RKO (cell line): ENCODE data around the gene PEAR1.

Source experiments
- DNase-seq: peaks from one replicate; pipeline ENCODE4 v3.0.0-alpha.2; 2016; ENCODE audit warnings: low spot score

PEAR1 gene

GRCh38 chr1:156893048-156893953 lies at the start of gene PEAR1:
PEAR1 (plus strand) TSS chr1:156893718; CDS start chr1:156903927, 10,209 bp downstream.
- DNase-seq: no peak

- no peak for DNase-seq
Observed at GRCh38 chr1:156844102-156844501, 49.4 kb upstream of the PEAR1 start.

GRCh38 chr1:156844638-156845037 lies 48.9 kb upstream of the PEAR1 start:
- no peak for DNase-seq

GRCh38 chr1:156845055-156845952 lies 48.2 kb upstream of the PEAR1 start:
- DNase-seq: no peak

- no peak for DNase-seq
Observed at GRCh38 chr1:156845953-156846545, 47.5 kb upstream of the PEAR1 start.

GRCh38 chr1:156846643-156847042 lies 46.9 kb upstream of the PEAR1 start:
- no peak for DNase-seq

GRCh38 chr1:156847591-156848460 lies 45.7 kb upstream of the PEAR1 start:
- DNase-seq: no peak

- no peak for DNase-seq
Observed at GRCh38 chr1:156848461-156849150, 44.9 kb upstream of the PEAR1 start.

- no peak for DNase-seq
Observed at GRCh38 chr1:156849151-156849496, 44.4 kb upstream of the PEAR1 start.

- DNase-seq: no peak
Observed at GRCh38 chr1:156851779-156852417, 41.6 kb upstream of the PEAR1 start.

- no peak for DNase-seq
Observed at GRCh38 chr1:156852418-156852874, 41.1 kb upstream of the PEAR1 start.

GRCh38 chr1:156853761-156854160 lies 39.8 kb upstream of the PEAR1 start:
- DNase-seq: no peak

- DNase-seq: no peak
Observed at GRCh38 chr1:156854634-156855033, 38.9 kb upstream of the PEAR1 start.

GRCh38 chr1:156856282-156856785 lies 37.2 kb upstream of the PEAR1 start:
- no peak for DNase-seq

GRCh38 chr1:156857532-156857931 lies 36.0 kb upstream of the PEAR1 start:
- DNase-seq: no peak

- no peak for DNase-seq
Observed at GRCh38 chr1:156858555-156858956, 35.0 kb upstream of the PEAR1 start.

- DNase-seq: no peak
Observed at GRCh38 chr1:156858959-156859522, 34.5 kb upstream of the PEAR1 start, which contains the start of gene INSRR. INSRR (minus strand) TSS chr1:156859117; CDS start chr1:156858621, 496 bp downstream.

- no peak for DNase-seq
Observed at GRCh38 chr1:156859523-156860112, 33.9 kb upstream of the PEAR1 start.

GRCh38 chr1:156860113-156860627 lies 33.3 kb upstream of the PEAR1 start:
- DNase-seq: no peak
